ENCODE data around the gene IL10.
"Not testable (repeated sequence)": the region's sequence is repeated elsewhere in the genome, so short reads cannot be mapped to it uniquely, and the experiment has no call there.

The IL10 gene

GRCh38 chr1:206786212-206786886 lies 14.1 kb upstream of the IL10 start:
- no peak for TF ChIP-seq CTCF (conservative IDR thresholded peaks at IDR 0.05; ENCODE audit: low read depth, low read length)
- no peak for DNase-seq (ENCODE audit: low read depth)
- no peak overlapping the region for H3K4me3 ChIP-seq (ENCODE audit: low read length)

- H3K4me3 ChIP-seq (ENCODE audit: low read length) = no peak overlapping the region
- no peak for TF ChIP-seq CTCF (conservative IDR thresholded peaks at IDR 0.05; ENCODE audit: low read depth, low read length)
- no peak for DNase-seq (ENCODE audit: low read depth)
Observed at GRCh38 chr1:206785182-206785765, 13.0 kb upstream of the IL10 start.

GRCh38 chr1:206784471-206784903 lies 12.2 kb upstream of the IL10 start:
- no peak for TF ChIP-seq CTCF (conservative IDR thresholded peaks at IDR 0.05; ENCODE audit: low read depth, low read length)
- DNase-seq (ENCODE audit: low read depth) = no peak
- H3K4me3 ChIP-seq (ENCODE audit: low read length) = no peak overlapping the region

- no peak for DNase-seq (ENCODE audit: low read depth)
- H3K4me3 ChIP-seq (ENCODE audit: low read length) = no peak overlapping the region
- TF ChIP-seq CTCF (conservative IDR thresholded peaks at IDR 0.05; ENCODE audit: low read depth, low read length) = no peak
Observed at GRCh38 chr1:206783506-206783905, 11.2 kb upstream of the IL10 start.

- DNase-seq (ENCODE audit: low read depth) = no peak
- no peak overlapping the region for H3K4me3 ChIP-seq (ENCODE audit: low read length)
- TF ChIP-seq CTCF (conservative IDR thresholded peaks at IDR 0.05; ENCODE audit: low read depth, low read length) = no peak
Observed at GRCh38 chr1:206782448-206782847, 10.2 kb upstream of the IL10 start.

- DNase-seq (ENCODE audit: low read depth) = no peak
- H3K4me3 ChIP-seq (ENCODE audit: low read length) = no peak overlapping the region
- no peak for TF ChIP-seq CTCF (conservative IDR thresholded peaks at IDR 0.05; ENCODE audit: low read depth, low read length)
Observed at GRCh38 chr1:206779638-206780037, 7.3 kb upstream of the IL10 start.

- DNase-seq (ENCODE audit: low read depth); H3K4me3 ChIP-seq (ENCODE audit: low read length): not testable (repeated sequence)
Observed at GRCh38 chr1:206778911-206779310, 6.6 kb upstream of the IL10 start.

Data from retinal pigment epithelial cell (primary cell).